Astrocyte (in vitro differentiated cells and primary cell): Measurements from ENCODE around the gene PIH1D1. TPM values are rescaled to one million over a fixed set of nuclear protein-coding genes. Genes with fewer than 3 reads are reported as not detected.

Source experiments
- microRNA-seq: library from miRNA; unstranded; fragments of <30 nt; microRNA quantifications from one replicate; pipeline ENCODE4 v1.2.0, GENCODE V29; 2020
- total RNA-seq: library from RNA; stranded (reverse); gene quantifications from 2 replicates; pipeline ENCODE4 v1.2.1, GENCODE V29; 2021

Gene PIH1D1
- total RNA-seq, 1 donor from 2014 or later, result 61.3 TPM

Small RNA genes within 50 kb of the gene (microRNA-seq; reads per million reads assigned to microRNA genes)
- gene MIR150, result not detected

Other genes starting within 250 kb of the PIH1D1 start
- 2.8 and 4.6 TPM in 2 replicates for gene SLC6A16, start 126.6 kb downstream of the PIH1D1 start, total RNA-seq
- 0.20 TPM in 1 of 2 replicates, not detected in the other for gene CD37, start 116.4 kb downstream of the PIH1D1 start, total RNA-seq
- gene TEAD2, start 89.4 kb downstream of the PIH1D1 start, total RNA-seq, result 46.5 and 58.2 TPM in 2 replicates
- 0.89 and 1.1 TPM in 2 replicates for gene DKKL1, start 87.9 kb downstream of the PIH1D1 start, total RNA-seq
- gene KASH5, start 63.6 kb downstream of the PIH1D1 start, total RNA-seq, result not detected in 2 replicates
- gene PTH2, start 28.4 kb downstream of the PIH1D1 start, total RNA-seq, result not detected in 2 replicates
- gene GFY, start 26.4 kb downstream of the PIH1D1 start, total RNA-seq, result not detected in 2 replicates
- gene SLC17A7, start 10.3 kb downstream of the PIH1D1 start, total RNA-seq, result 0.12 and 0.16 TPM in 2 replicates
- gene ALDH16A1, start 1.4 kb upstream of the PIH1D1 start, total RNA-seq, result 13.0 and 19.2 TPM in 2 replicates
- 0.38 TPM in 1 of 2 replicates, not detected in the other for gene FLT3LG, start 22.4 kb upstream of the PIH1D1 start, total RNA-seq
- gene RPL13A, start 35.8 kb upstream of the PIH1D1 start, total RNA-seq, result 2,066 and 2,119 TPM in 2 replicates
- 1,263 and 1,399 TPM in 2 replicates for gene RPS11, start 44.6 kb upstream of the PIH1D1 start, total RNA-seq
- gene FCGRT, start 60.8 kb upstream of the PIH1D1 start, total RNA-seq, result 32.2 and 40.6 TPM in 2 replicates
- 20.2 and 27.5 TPM in 2 replicates for gene RCN3, start 76.2 kb upstream of the PIH1D1 start, total RNA-seq
- gene NOSIP, start 128.7 kb upstream of the PIH1D1 start, total RNA-seq, result 74.6 and 83.8 TPM in 2 replicates
- gene PRRG2, start 129.5 kb upstream of the PIH1D1 start, total RNA-seq, result 0.89 and 1.3 TPM in 2 replicates
- gene PRR12, start 139.4 kb upstream of the PIH1D1 start, total RNA-seq, result 29.7 and 29.9 TPM in 2 replicates
- gene RRAS, start 188.3 kb upstream of the PIH1D1 start, total RNA-seq, result 94.7 and 104 TPM in 2 replicates
- 105 and 107 TPM in 2 replicates for gene SCAF1, start 190.4 kb upstream of the PIH1D1 start, total RNA-seq
- gene IRF3, start 214.0 kb upstream of the PIH1D1 start, total RNA-seq, result 63.0 and 68.1 TPM in 2 replicates
- gene BCL2L12, start 214.1 kb upstream of the PIH1D1 start, total RNA-seq, result 26.6 and 31.5 TPM in 2 replicates
- gene PRMT1, start 225.5 kb upstream of the PIH1D1 start, total RNA-seq, result 215 and 235 TPM in 2 replicates
- 0.65 and 1.6 TPM in 2 replicates for gene ADM5, start 237.8 kb upstream of the PIH1D1 start, total RNA-seq
- 33.3 and 33.6 TPM in 2 replicates for gene CPT1C, start 239.3 kb upstream of the PIH1D1 start, total RNA-seq